Effector memory CD4-positive, alpha-beta T cell (primary cell): ENCODE results near the gene PPP1R2C.

ENCODE experiments used
- DNase-seq, 3 donors: peaks; one replicate each; pipeline ENCODE4 v3.0.0-alpha.2; 2020
- H3K27ac ChIP-seq: 2 replicates; pipeline ENCODE4 v1.7.0; 2013; ENCODE audit warnings: mild to moderate bottlenecking, low read length, moderate library complexity; ENCODE audit not compliant: insufficient read depth, poor library complexity, severe bottlenecking
- H3K27me3 ChIP-seq: replicated peaks from 2 replicates; pipeline ENCODE4 v1.7.0; 2013; ENCODE audit warnings: mild to moderate bottlenecking, low read length; ENCODE audit not compliant: insufficient read depth, control insufficient read depth, poor library complexity, severe bottlenecking
- H3K36me3 ChIP-seq: 2 replicates; pipeline ENCODE4 v1.7.0; 2013; ENCODE audit warnings: mild to moderate bottlenecking, low read length, moderate library complexity; ENCODE audit not compliant: control insufficient read depth, insufficient read depth
- H3K4me1 ChIP-seq: 2 replicates; pipeline ENCODE4 v1.7.0; 2013; ENCODE audit warnings: low read length, mild to moderate bottlenecking; ENCODE audit not compliant: control insufficient read depth, insufficient read depth, poor library complexity, severe bottlenecking
- H3K4me3 ChIP-seq: 2 replicates; pipeline ENCODE4 v1.7.0; 2013; ENCODE audit warnings: low read length, low read depth, mild to moderate bottlenecking; ENCODE audit not compliant: insufficient read depth, poor library complexity, severe bottlenecking
- H3K9me3 ChIP-seq: 2 replicates; pipeline ENCODE4 v1.7.0; 2013; ENCODE audit warnings: mild to moderate bottlenecking, low read length, moderate library complexity; ENCODE audit not compliant: control insufficient read depth

PPP1R2C gene

DNA sequence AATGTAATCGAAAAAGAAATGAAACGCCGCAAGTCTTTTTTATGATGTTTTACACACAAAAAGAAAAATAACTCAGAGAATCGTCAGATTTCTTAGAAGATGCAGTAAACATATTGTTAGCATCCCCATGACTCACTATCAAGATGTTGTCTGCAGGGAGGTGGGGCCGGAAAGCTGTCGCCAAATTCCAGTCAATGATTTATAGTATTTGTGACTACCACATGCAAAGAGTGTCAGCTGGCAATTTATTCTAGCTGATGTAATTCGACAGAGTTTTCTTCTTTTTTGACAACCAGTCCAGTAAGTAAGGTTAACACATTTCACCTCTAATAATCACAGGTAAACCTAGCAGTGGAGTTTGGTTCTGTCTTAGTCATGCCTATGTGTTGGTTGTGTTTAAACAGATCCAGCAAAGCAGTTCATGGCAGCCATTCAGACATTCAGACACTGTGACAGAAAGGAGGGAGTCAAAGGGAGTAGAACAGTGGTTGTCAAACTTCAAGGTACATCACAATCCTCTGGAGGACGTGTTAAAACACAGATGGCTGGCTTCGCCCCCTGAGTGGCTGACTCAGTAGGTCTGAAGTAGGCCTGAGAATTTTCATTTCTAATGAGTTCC lies 19.8 kb upstream of the PPP1R2C start:
- Histone ChIP-seq H3K36me3 (no peaks in the 10 kb centered on the region), H3K4me1 (no peaks in the 10 kb centered on the region), H3K27ac (no peak overlapping the region), H3K4me3 (no peak overlapping the region), H3K9me3 (no peaks in the 10 kb centered on the region), H3K27me3 (no peaks in the 10 kb centered on the region)
- DNase-seq = no peak

DNA sequence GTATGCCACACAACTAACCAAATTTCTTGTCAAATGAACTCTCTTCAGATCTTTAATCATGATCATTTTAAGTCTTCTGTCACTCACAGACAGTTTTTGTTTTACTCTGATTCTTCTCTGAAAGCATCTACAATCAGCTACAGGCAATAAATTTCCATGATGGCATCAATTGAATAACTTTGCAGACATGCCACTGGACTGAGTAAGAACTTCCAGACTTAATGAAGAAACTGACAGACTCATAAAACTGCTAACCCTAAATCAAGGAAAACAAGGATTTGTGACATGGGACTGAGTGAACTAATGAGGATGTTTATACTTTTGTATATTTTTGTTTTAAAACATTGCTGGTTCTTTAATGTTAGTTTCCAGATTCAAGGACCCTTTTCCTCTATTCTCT lies 5.5 kb upstream of the PPP1R2C start:
- Histone ChIP-seq H3K27ac (no peak overlapping the region), H3K9me3 (no peaks in the 10 kb centered on the region), H3K4me1 (no peaks in the 10 kb centered on the region), H3K4me3 (no peak overlapping the region), H3K27me3 (no peaks in the 10 kb centered on the region), H3K36me3 (no peaks in the 10 kb centered on the region)
- no peak for DNase-seq

- H3K36me3 ChIP-seq = no peaks in the 10 kb centered on the region
- no peak for DNase-seq
- no peak overlapping the region for H3K27ac ChIP-seq
- H3K4me1 ChIP-seq = no peaks in the 10 kb centered on the region
- no peaks in the 10 kb centered on the region for H3K9me3 ChIP-seq
- no peak overlapping the region for H3K4me3 ChIP-seq
- H3K27me3 ChIP-seq = no peaks in the 10 kb centered on the region
Observed at GRCh38 chrX:42776195-42776594, 1.8 kb downstream of the PPP1R2C start.

- no peaks in the 10 kb centered on the region for H3K27me3 ChIP-seq
- no peak overlapping the region for H3K4me3 ChIP-seq
- H3K27ac ChIP-seq = no peak overlapping the region
- no peaks in the 10 kb centered on the region for H3K36me3 ChIP-seq
- no peaks in the 10 kb centered on the region for H3K9me3 ChIP-seq
- no peak for DNase-seq
- H3K4me1 ChIP-seq = no peaks in the 10 kb centered on the region
Observed at GRCh38 chrX:42772874-42773273, 5.1 kb downstream of the PPP1R2C start.

GRCh38 chrX:42771506-42772335 lies 6.2 kb downstream of the PPP1R2C start:
- no peaks in the 10 kb centered on the region for H3K27me3 ChIP-seq
- H3K4me1 ChIP-seq = no peaks in the 10 kb centered on the region
- H3K4me3 ChIP-seq = no peak overlapping the region
- H3K27ac ChIP-seq = no peak overlapping the region
- H3K9me3 ChIP-seq = no peaks in the 10 kb centered on the region
- no peak for DNase-seq
- no peaks in the 10 kb centered on the region for H3K36me3 ChIP-seq

DNA sequence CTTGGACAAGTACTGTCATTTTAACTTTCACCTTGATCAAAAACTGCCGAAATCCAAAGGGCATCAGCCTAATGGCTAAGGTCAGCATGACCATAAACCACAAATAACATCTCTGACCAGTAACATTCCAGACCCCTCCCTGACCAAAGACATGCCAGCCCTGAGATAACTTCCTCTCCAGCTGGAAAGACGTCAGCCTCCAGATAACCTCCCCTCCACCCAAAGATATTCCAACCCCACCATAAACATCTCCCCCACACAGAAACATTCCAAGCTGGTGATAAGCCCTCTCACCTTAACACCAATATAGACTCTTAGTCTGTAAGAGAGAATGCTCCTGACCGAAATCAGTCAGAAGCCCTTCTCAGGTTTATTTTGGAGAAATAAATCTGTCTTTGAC lies 7.4 kb downstream of the PPP1R2C start:
- H3K9me3 ChIP-seq = no peaks in the 10 kb centered on the region

DNA sequence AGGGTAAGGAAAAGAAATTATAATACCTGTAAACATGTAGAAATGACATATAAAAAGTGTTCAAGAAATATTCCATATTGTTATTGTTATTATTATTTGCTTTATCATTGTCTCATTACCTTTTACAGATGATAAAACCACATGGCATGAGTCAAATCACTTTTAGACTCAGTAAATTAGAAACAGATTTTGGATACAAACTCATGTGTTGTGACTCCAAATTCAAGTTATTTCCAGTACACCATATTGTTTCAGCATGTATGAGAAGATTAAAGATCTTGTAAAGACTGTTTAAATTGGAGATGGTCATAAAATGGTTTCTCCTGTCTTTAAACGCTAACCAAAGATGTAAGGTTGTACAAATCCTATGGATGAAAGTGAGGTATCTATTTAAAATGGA lies 18.1 kb downstream of the PPP1R2C start:
- Histone ChIP-seq H3K4me1 (no peaks in the 10 kb centered on the region), H3K9me3 (no peaks in the 10 kb centered on the region), H3K27ac (no peak overlapping the region), H3K36me3 (no peaks in the 10 kb centered on the region), H3K27me3 (no peaks in the 10 kb centered on the region), H3K4me3 (no peak overlapping the region)
- no peak for DNase-seq

More for the DNA sequence above, 7.4 kb downstream of the PPP1R2C start:
- no peak for DNase-seq
- H3K4me3 ChIP-seq = no peak overlapping the region
- H3K27me3 ChIP-seq = no peaks in the 10 kb centered on the region
- H3K27ac ChIP-seq = no peak overlapping the region
- H3K36me3 ChIP-seq = no peaks in the 10 kb centered on the region
- no peaks in the 10 kb centered on the region for H3K4me1 ChIP-seq

- DNase-seq = no peak
- Histone ChIP-seq H3K27me3 (no peaks in the 10 kb centered on the region), H3K27ac (no peak overlapping the region), H3K4me3 (no peak overlapping the region), H3K36me3 (no peaks in the 10 kb centered on the region), H3K9me3 (no peaks in the 10 kb centered on the region), H3K4me1 (no peaks in the 10 kb centered on the region)
Observed at GRCh38 chrX:42755815-42756214, 22.1 kb downstream of the PPP1R2C start.

- Histone ChIP-seq H3K36me3 (no peaks in the 10 kb centered on the region), H3K4me1 (no peaks in the 10 kb centered on the region), H3K4me3 (no peak overlapping the region), H3K9me3 (no peaks in the 10 kb centered on the region), H3K27me3 (no peaks in the 10 kb centered on the region), H3K27ac (no peak overlapping the region)
- no peak for DNase-seq
Observed at GRCh38 chrX:42754603-42755002, 23.4 kb downstream of the PPP1R2C start.

DNA sequence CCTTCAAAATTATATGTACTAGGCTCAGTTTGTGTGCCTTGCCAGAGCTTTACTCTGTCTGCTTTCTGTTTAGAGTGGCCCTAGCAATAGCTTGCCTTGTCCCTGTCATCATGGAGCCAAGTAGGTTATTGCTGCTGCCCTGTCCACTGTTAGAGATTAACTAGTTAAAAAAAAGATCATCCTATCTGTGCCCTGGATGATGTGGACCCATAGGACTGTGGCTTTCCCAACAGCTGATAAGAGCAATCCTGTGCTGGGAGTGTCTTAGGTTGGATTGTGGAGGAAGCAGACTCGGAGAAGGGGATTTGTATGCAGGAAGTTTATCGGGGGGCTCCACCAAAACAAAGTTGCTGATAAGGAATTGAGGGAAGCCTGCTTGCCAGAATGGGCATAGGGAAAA lies 23.8 kb downstream of the PPP1R2C start:
- no peak for DNase-seq
- Histone ChIP-seq H3K36me3 (no peaks in the 10 kb centered on the region), H3K4me3 (no peak overlapping the region), H3K4me1 (no peaks in the 10 kb centered on the region), H3K9me3 (no peaks in the 10 kb centered on the region), H3K27me3 (no peaks in the 10 kb centered on the region), H3K27ac (no peak overlapping the region)
